SU-DHL-6 (cell line): ENCODE results near the gene OR4F15.

Experiments
- H2AFZ ChIP-seq: fragments of 200-600 bp; sonication (generic); 2 replicates; pipeline ENCODE4 v1.6.1; 2014; ENCODE audit warnings: low read depth, mild to moderate bottlenecking, moderate library complexity, mixed read lengths, antibody characterized with exemption, low read length; ENCODE audit not compliant: severe bottlenecking
- H3F3A ChIP-seq: fragments of 200-600 bp; shearing (Covaris generic); 2 replicates; pipeline ENCODE4 v1.6.0; 2016; ENCODE audit warnings: antibody characterized with exemption, mild to moderate bottlenecking; ENCODE audit not compliant: insufficient read depth
- H3K27ac ChIP-seq: fragments of 200-600 bp; sonication (generic); 2 replicates; pipeline ENCODE4 v1.5.1; 2016; ENCODE audit warnings: low read depth, mild to moderate bottlenecking, low read length, moderate library complexity, mixed read lengths
- H3K27me3 ChIP-seq: fragments of 200-600 bp; sonication (generic), shearing (Covaris generic); 2 replicates; pipeline ENCODE4 v1.6.0; 2014; ENCODE audit warnings: mild to moderate bottlenecking, low read length
- H3K36me3 ChIP-seq: fragments of 200-600 bp; sonication (generic); 2 replicates; pipeline ENCODE4 v1.6.1; 2014; ENCODE audit warnings: mild to moderate bottlenecking, low read length, mixed read lengths
- H3K4me2 ChIP-seq: fragments of 300-600, 200-600 bp; shearing (Covaris generic), sonication (generic); 2 replicates; pipeline ENCODE4 v1.6.0; 2014; ENCODE audit warnings: low read length, low read depth, mild to moderate bottlenecking; ENCODE audit not compliant: poor library complexity, severe bottlenecking
- H3K4me3 ChIP-seq: fragments of 200-600 bp; sonication (generic); 2 replicates; pipeline ENCODE4 v1.5.1; 2014; ENCODE audit warnings: antibody characterized with exemption, low read length, mild to moderate bottlenecking, mixed read lengths; ENCODE audit not compliant: insufficient read depth, poor library complexity, severe bottlenecking
- H3K79me2 ChIP-seq: fragments of 200-600 bp; sonication (generic); 2 replicates; pipeline ENCODE4 v1.6.1; 2014; ENCODE audit warnings: mild to moderate bottlenecking, low read length, moderate library complexity; ENCODE audit not compliant: insufficient read depth
- H3K9ac ChIP-seq: fragments of 200-600 bp; sonication (generic); 2 replicates; pipeline ENCODE4 v1.7.0; 2014; ENCODE audit warnings: mild to moderate bottlenecking, low read length
- H3K9me2 ChIP-seq: fragments of 200-600 bp; sonication (generic); replicated peaks from 2 replicates; pipeline ENCODE4 v1.6.1; 2014; ENCODE audit warnings: low read length; ENCODE audit not compliant: insufficient read depth
- H3K9me3 ChIP-seq: fragments of 200-600 bp; sonication (generic); 2 replicates; pipeline ENCODE4 v1.6.1; 2014; ENCODE audit warnings: low read length, mixed read lengths; ENCODE audit not compliant: insufficient read depth
- H4K20me1 ChIP-seq: fragments of 200-600 bp; sonication (generic); 2 replicates; pipeline ENCODE4 v1.6.1; 2014; ENCODE audit warnings: low read depth, mild to moderate bottlenecking, antibody characterized with exemption, low read length, moderate library complexity, mixed read lengths
- EZH2phosphoT487 ChIP-seq: fragments of 200-600 bp; sonication (generic), shearing (Covaris generic); conservative IDR thresholded peaks from 2 replicates; pipeline ENCODE4 v1.6.1; 2018; ENCODE audit warnings: mild to moderate bottlenecking, antibody characterized with exemption, low read length, moderate library complexity, mixed read lengths
- TF ChIP-seq, protein P1 (sequence below): fragments of 200-600 bp; sonication (generic); IDR thresholded peaks from one replicate; pipeline ENCODE4 v1.5.1; 2017; ENCODE audit warnings: antibody characterized with exemption, mild to moderate bottlenecking, low read length, moderate library complexity; ENCODE audit not compliant: insufficient read depth, poor library complexity, severe bottlenecking

The OR4F15 gene

GRCh38 chr15:101820781-101821180 is 8.8 kb downstream of the OR4F15 start:
- Histone ChIP-seq H3K27ac (no peak overlapping the region), H2AFZ (no peak overlapping the region), H3K9ac (no peak overlapping the region), H3K4me2 (no peak overlapping the region), H3K9me3 (no peaks in the 10 kb centered on the region), H3K36me3 (no peaks in the 10 kb centered on the region), H3K9me2 (no peaks in the 10 kb centered on the region), H3K27me3 (no peaks in the 10 kb centered on the region), H4K20me1 (no peaks in the 10 kb centered on the region), H3F3A (no peaks in the 10 kb centered on the region), H3K4me3 (no peak overlapping the region), H3K79me2 (no peaks in the 10 kb centered on the region)
- TF ChIP-seq, protein P1, sequence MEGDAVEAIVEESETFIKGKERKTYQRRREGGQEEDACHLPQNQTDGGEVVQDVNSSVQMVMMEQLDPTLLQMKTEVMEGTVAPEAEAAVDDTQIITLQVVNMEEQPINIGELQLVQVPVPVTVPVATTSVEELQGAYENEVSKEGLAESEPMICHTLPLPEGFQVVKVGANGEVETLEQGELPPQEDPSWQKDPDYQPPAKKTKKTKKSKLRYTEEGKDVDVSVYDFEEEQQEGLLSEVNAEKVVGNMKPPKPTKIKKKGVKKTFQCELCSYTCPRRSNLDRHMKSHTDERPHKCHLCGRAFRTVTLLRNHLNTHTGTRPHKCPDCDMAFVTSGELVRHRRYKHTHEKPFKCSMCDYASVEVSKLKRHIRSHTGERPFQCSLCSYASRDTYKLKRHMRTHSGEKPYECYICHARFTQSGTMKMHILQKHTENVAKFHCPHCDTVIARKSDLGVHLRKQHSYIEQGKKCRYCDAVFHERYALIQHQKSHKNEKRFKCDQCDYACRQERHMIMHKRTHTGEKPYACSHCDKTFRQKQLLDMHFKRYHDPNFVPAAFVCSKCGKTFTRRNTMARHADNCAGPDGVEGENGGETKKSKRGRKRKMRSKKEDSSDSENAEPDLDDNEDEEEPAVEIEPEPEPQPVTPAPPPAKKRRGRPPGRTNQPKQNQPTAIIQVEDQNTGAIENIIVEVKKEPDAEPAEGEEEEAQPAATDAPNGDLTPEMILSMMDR = no peak
- no peak for TF ChIP-seq EZH2phosphoT487

DNA sequence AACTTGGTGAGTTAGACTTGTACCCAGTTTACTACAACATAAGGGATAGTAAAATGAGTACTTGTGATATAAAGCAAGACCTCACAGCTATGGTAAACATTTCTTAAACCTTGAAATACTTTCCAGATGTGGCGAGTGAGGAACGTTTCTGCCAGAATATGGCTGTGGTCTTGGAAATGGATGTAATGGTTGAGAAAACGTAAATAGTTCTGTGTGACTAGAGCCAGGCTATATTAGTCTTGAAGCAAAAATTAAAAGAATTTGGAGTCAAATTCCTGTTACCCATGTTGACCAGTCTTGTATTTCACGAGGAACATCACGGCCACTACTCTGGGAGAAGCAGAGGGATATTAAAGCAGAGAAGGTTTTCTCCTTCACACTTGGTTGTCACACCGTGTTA is 15.3 kb downstream of the OR4F15 start:
- no peak overlapping the region for H3K27ac ChIP-seq
- H3K27me3 ChIP-seq = no peaks in the 10 kb centered on the region
- no peaks in the 10 kb centered on the region for H4K20me1 ChIP-seq
- H3K4me2 ChIP-seq = no peak overlapping the region
- H3K79me2 ChIP-seq = no peaks in the 10 kb centered on the region
- no peaks in the 10 kb centered on the region for H3K36me3 ChIP-seq
- H2AFZ ChIP-seq = no peak overlapping the region
- H3K4me3 ChIP-seq = no peak overlapping the region
- H3K9me3 ChIP-seq = no peaks in the 10 kb centered on the region
- no peaks in the 10 kb centered on the region for H3K9me2 ChIP-seq
- H3F3A ChIP-seq = no peaks in the 10 kb centered on the region
- TF ChIP-seq EZH2phosphoT487 = no peak
- TF ChIP-seq, protein P1 = no peak
- no peak overlapping the region for H3K9ac ChIP-seq

- H3F3A ChIP-seq = no peaks in the 10 kb centered on the region
- no peaks in the 10 kb centered on the region for H3K27me3 ChIP-seq
- H3K36me3 ChIP-seq = no peaks in the 10 kb centered on the region
- TF ChIP-seq, protein P1 = no peak
- no peak for TF ChIP-seq EZH2phosphoT487
- H3K4me3 ChIP-seq = no peak overlapping the region
- no peak overlapping the region for H2AFZ ChIP-seq
- no peak overlapping the region for H3K4me2 ChIP-seq
- no peaks in the 10 kb centered on the region for H3K79me2 ChIP-seq
- H3K9me3 ChIP-seq = no peaks in the 10 kb centered on the region
- no peaks in the 10 kb centered on the region for H3K9me2 ChIP-seq
- H4K20me1 ChIP-seq = no peaks in the 10 kb centered on the region
- H3K27ac ChIP-seq = no peak overlapping the region
- H3K9ac ChIP-seq = no peak overlapping the region
Observed at GRCh38 chr15:101828774-101829173, 16.8 kb downstream of the OR4F15 start.
